IMR-90 (cell line): Measurements from ENCODE around the gene PRPF8. TPM values are rescaled to one million over a fixed set of nuclear protein-coding genes. Genes with fewer than 3 reads are reported as not detected.

Experiments
- ATAC-seq: fragments of 200-7000 bp; cut with Tn5 transposase; 2 replicates; pipeline ENCODE4 v1.9.1; 2020; ENCODE audit warnings: low read depth, mild to moderate bottlenecking, moderate library complexity
- BruUV-seq: library from RNA; stranded (reverse); fragments of 400-500 nt; replicated peaks from 2 replicates; lab custom pipeline; 2021; lab: Mats Ljungman, UMichigan
- CTCF ChIA-PET: fragments of 300-600 bp; formaldehyde crosslinking; extraction: SDS; loops from one replicate; lab custom pipeline; 2021; ENCODE audit warnings: antibody characterized with exemption; lab: Yijun Ruan, JAX
- POLR2A ChIA-PET: fragments of 300-600 bp; sonication (Branson Sonifier 250); formaldehyde crosslinking; loops from one replicate; lab custom pipeline; 2022; ENCODE audit warnings: antibody characterized with exemption; ENCODE audit not compliant: unreplicated experiment; lab: Charles Lee
- DNase-seq: peaks from one replicate; pipeline ENCODE4 v3.0.0; 2013
- H2AFZ ChIP-seq: replicated peaks from 2 replicates; pipeline ENCODE3; 2013; ENCODE audit warnings: low read length, mild to moderate bottlenecking; ENCODE audit not compliant: poor library complexity
- H2AK5ac ChIP-seq: 2 replicates; pipeline ENCODE4 v1.6.1; 2013; ENCODE audit warnings: low read depth, low read length, inconsistent platforms
- H2AK9ac ChIP-seq: replicated peaks from 2 replicates; pipeline ENCODE3; 2013; ENCODE audit warnings: mild to moderate bottlenecking, low read depth, low read length, moderate library complexity; ENCODE audit not compliant: poor library complexity
- H2BK120ac ChIP-seq: 2 replicates; pipeline ENCODE4 v1.6.1; 2013; ENCODE audit warnings: low read depth, low read length, inconsistent platforms
- H2BK15ac ChIP-seq: 3 replicates; pipeline ENCODE4 v1.6.1; 2013; ENCODE audit warnings: low read depth, low read length, inconsistent platforms
- H2BK20ac ChIP-seq: 2 replicates; pipeline ENCODE4 v1.6.1; 2013; ENCODE audit warnings: low read depth, mild to moderate bottlenecking, inconsistent platforms, low read length, moderate library complexity
- H2BK5ac ChIP-seq: 2 replicates; pipeline ENCODE4 v1.6.1; 2013; ENCODE audit warnings: mild to moderate bottlenecking, low read depth, low read length, inconsistent platforms; ENCODE audit not compliant: poor library complexity, severe bottlenecking
- H3K14ac ChIP-seq: replicated peaks from 2 replicates; pipeline ENCODE4 v1.6.1; 2013; ENCODE audit warnings: low read depth, low read length, inconsistent platforms
- H3K18ac ChIP-seq: 2 replicates; pipeline ENCODE4 v1.6.1; 2013; ENCODE audit warnings: low read depth, low read length, control low read depth
- H3K23ac ChIP-seq: 2 replicates; pipeline ENCODE4 v1.6.1; 2013; ENCODE audit warnings: low read depth, low read length, inconsistent platforms
- H3K27ac ChIP-seq: 2 replicates; pipeline ENCODE4 v1.5.1; 2013; ENCODE audit warnings: mild to moderate bottlenecking, control low read depth, low read length; ENCODE audit not compliant: insufficient read depth
- H3K27me3 ChIP-seq: 2 replicates; pipeline ENCODE4 v1.6.1; 2013; ENCODE audit warnings: low read length; ENCODE audit not compliant: control insufficient read depth, insufficient read depth
- H3K36me3 ChIP-seq: 2 replicates; pipeline ENCODE4 v1.6.1; 2013; ENCODE audit warnings: low read length, mixed read lengths; ENCODE audit not compliant: control insufficient read depth, insufficient read depth
- H3K4ac ChIP-seq: 2 replicates; pipeline ENCODE4 v1.6.1; 2013; ENCODE audit warnings: low read depth, low read length, inconsistent platforms
- H3K4me1 ChIP-seq: 2 replicates; pipeline ENCODE4 v1.6.1; 2013; ENCODE audit warnings: low read length, mixed read lengths; ENCODE audit not compliant: control insufficient read depth, insufficient read depth
- H3K4me2 ChIP-seq: 2 replicates; pipeline ENCODE4 v1.6.1; 2013; ENCODE audit warnings: low read depth, mild to moderate bottlenecking, control low read depth, low read length, moderate library complexity
- H3K4me3 ChIP-seq: 2 replicates; pipeline ENCODE4 v1.5.1; 2013; ENCODE audit warnings: low read depth, mild to moderate bottlenecking, control low read depth, low read length, moderate library complexity; ENCODE audit not compliant: insufficient read depth
- H3K56ac ChIP-seq: 2 replicates; pipeline ENCODE4 v1.6.1; 2013; ENCODE audit warnings: low read length, inconsistent platforms; ENCODE audit not compliant: insufficient read depth; ENCODE audit errors: extremely low read depth
- H3K79me1 ChIP-seq, 2 experiments: 2 replicates each; pipeline ENCODE4 v1.6.1; 2013; ENCODE audit warnings: low read length in 2 of 2, inconsistent platforms in 1 of 2, low read depth in 1 of 2
- H3K9ac ChIP-seq: 2 replicates; pipeline ENCODE4 v1.6.1; 2013; ENCODE audit warnings: low read depth, low read length, control low read depth
- H3K9me1 ChIP-seq: 2 replicates; pipeline ENCODE4 v1.6.1; 2013; ENCODE audit warnings: low read length, inconsistent platforms; ENCODE audit not compliant: insufficient read depth
- H3K9me3 ChIP-seq: 2 replicates; pipeline ENCODE4 v1.6.1; 2013; ENCODE audit warnings: low read length; ENCODE audit not compliant: control insufficient read depth, insufficient read depth
- H4K20me1 ChIP-seq: 2 replicates; pipeline ENCODE4 v1.6.1; 2013; ENCODE audit warnings: low read length, inconsistent platforms; ENCODE audit not compliant: insufficient read depth
- H4K5ac ChIP-seq: 2 replicates; pipeline ENCODE4 v1.6.1; 2013; ENCODE audit warnings: mild to moderate bottlenecking, low read depth, low read length, control low read depth
- H4K8ac ChIP-seq, 2 experiments: 2 replicates each; pipeline ENCODE4 v1.6.1; 2013; ENCODE audit warnings: low read depth in 2 of 2, low read length in 2 of 2, control low read depth in 1 of 2, inconsistent platforms in 1 of 2
- H4K91ac ChIP-seq: 2 replicates; pipeline ENCODE4 v1.6.1; 2013; ENCODE audit warnings: low read depth, low read length, inconsistent platforms; ENCODE audit not compliant: insufficient read depth
- BHLHE40 ChIP-seq: fragments of 150-350 bp; IDR thresholded peaks from 2 replicates; pipeline ENCODE4 v1.6.1; 2016; ENCODE audit warnings: mild to moderate bottlenecking, low read depth, low read length
- FOS ChIP-seq: fragments of 150-350 bp; IDR thresholded peaks from 2 replicates; pipeline ENCODE4 v1.6.1; 2016; ENCODE audit warnings: low read depth, low read length
- MAZ ChIP-seq: IDR thresholded peaks from 2 replicates; pipeline ENCODE4 v1.6.1; 2012; ENCODE audit warnings: low read depth, mild to moderate bottlenecking, low read length, improper control_type of control experiment, moderate library complexity, borderline replicate concordance
- MXI1 ChIP-seq: IDR thresholded peaks from 2 replicates; pipeline ENCODE4 v1.6.1; 2012; ENCODE audit warnings: low read depth, mild to moderate bottlenecking, low read length, moderate library complexity, borderline replicate concordance
- NFE2L2 ChIP-seq: fragments of 150-350 bp; IDR thresholded peaks from 2 replicates; pipeline ENCODE4 v1.6.1; 2016; ENCODE audit warnings: low read depth, mild to moderate bottlenecking, low read length
- RAD21 ChIP-seq: IDR thresholded peaks from 2 replicates; pipeline ENCODE4 v1.6.1; 2012; ENCODE audit warnings: low read length, improper control_type of control experiment
- SMC3 ChIP-seq: fragments of 150-350 bp; IDR thresholded peaks from 2 replicates; pipeline ENCODE4 v1.6.1; 2016; ENCODE audit warnings: low read depth, mild to moderate bottlenecking, antibody characterized with exemption, low read length, moderate library complexity
- USF2 ChIP-seq: fragments of 150-350 bp; IDR thresholded peaks from 2 replicates; pipeline ENCODE4 v1.6.1; 2017; ENCODE audit warnings: mild to moderate bottlenecking, antibody characterized with exemption, low read length, low read depth
- WGBS, 2 experiments: methylation state at CpG; one replicate each; pipeline versions ENCODE4 v1.1.5 to v1.1.7; 2013; ENCODE audit warnings: missing lambda C conversion rate in 2 of 2; ENCODE audit not compliant: insufficient read length in 1 of 2; ENCODE audit errors: extremely low coverage in 2 of 2; 5-methylcytosine and 5-hydroxymethylcytosine counted together
- dilution Hi-C: fragments of 300-500 bp; cut with HindIII; formaldehyde crosslinking; loops from one replicate; pipeline ENCODE4 v1.14.3; 2018; ENCODE audit warnings: low sequenced_read_pairs; ENCODE audit not compliant: unreplicated experiment
- in situ Hi-C: fragments of 300-500 bp; cut with MboI; formaldehyde crosslinking; loops from 3 replicates; pipeline ENCODE4 v1.14.3; 2019; ENCODE audit warnings: low sequenced_read_pairs, inconsistent platforms, mixed read lengths
- intact Hi-C: fragments of 100-400 bp; cut with micrococcal nuclease; formaldehyde crosslinking; loops from 2 replicates; pipeline ENCODE4 v1.10.0; 2022
- polyA plus RNA-seq, 3 experiments: library from polyadenylated mRNA; depleted of rRNA; stranded (reverse); fragments of >200 nt; gene quantifications; 2 replicates each; pipeline ENCODE4 v1.2.3, GENCODE V29; 2012; ENCODE audit warnings: low replicate concordance in 1 of 3
- total RNA-seq: library from RNA; depleted of rRNA; stranded (reverse); fragments of >200 nt; gene quantifications from 2 replicates; pipeline ENCODE4 v1.2.3, GENCODE V29; 2012

Gene PRPF8
- total and polyA plus RNA-seq, 2 of the 4 experiments (the other 2 are of a cell fraction) = 141 to 160 TPM

- POLR2A ChIA-PET = no interaction called here
- CTCF ChIA-PET = interaction anchor here (1.0 kb wide), 1 partner anchor 55 kb away, joined by 4 read pairs; no protein-coding TSS in a partner anchor
Observed at GRCh38 chr17:1724351-1724868, 39.7 kb upstream of the PRPF8 start, which contains the start of gene WDR81. TSS of gene WDR81 (plus strand) at chr17:1724704. CDS start at chr17:1724960, 256 bp downstream.

More at GRCh38 chr17:1724351-1724868, 39.7 kb upstream of the PRPF8 start, which contains the start of gene WDR81:
- H2AK9ac ChIP-seq = peak within 1 kb of the TSS; percentile 98
- H3K14ac ChIP-seq = peak within 1 kb of the TSS; percentile 78
- H3K79me1 ChIP-seq = peaks cover 10 to 19% of the 10 kb centered on the region in 2 experiments
- peak within 1 kb of the TSS; percentile 51 for H4K91ac ChIP-seq
- H3K9ac ChIP-seq = peak within 1 kb of the TSS; percentile 89
- BruUV-seq = no TSS peak
- peak within 1 kb of the TSS; percentile 89 to 94 for H4K8ac ChIP-seq
- H2BK20ac ChIP-seq = peak within 1 kb of the TSS; percentile 30; the same call in 1 of the 2 replicates
- H2BK5ac ChIP-seq = peak within 1 kb of the TSS; percentile 90
- peak within 1 kb of the TSS; percentile 74 for H3K23ac ChIP-seq
- H3K9me3 ChIP-seq = no peaks in the 10 kb centered on the region
- peak within 1 kb of the TSS; percentile 94 for H3K27ac ChIP-seq
- TF ChIP-seq NFE2L2 (no peak), FOS (peak; percentile 76), RAD21 (no peak), USF2 (peak; percentile 99), SMC3 (no peak), BHLHE40 (peak; percentile 77), MAZ (peak; percentile 30; the same call in 1 of the 2 replicates), MXI1 (peak; percentile 81; the same call in 1 of the 2 replicates)
- peaks cover 11% of the 10 kb centered on the region for H3K9me1 ChIP-seq
- intact Hi-C loops = no loop called here
- H4K5ac ChIP-seq = peak within 1 kb of the TSS; percentile 88
- peak; percentile 78 for ATAC-seq
- peak within 1 kb of the TSS; percentile 73; the same call in 1 of the 2 replicates for H2BK120ac ChIP-seq
- WGBS, 2 experiments = 1% methylated on average over 28 of the region's 57 CpGs; no CpG with 5 or more reads in 1 of the 2 experiments
- H4K20me1 ChIP-seq = no peaks in the 10 kb centered on the region
- in situ Hi-C loops = loop anchor here (5.0 to 25.0 kb wide), 2 partner anchors 63 to 313 kb away; partner anchors contain the start of genes DPH1, OVCA2 and RTN4RL1
- H3K4me1 ChIP-seq = peaks cover 11% of the 10 kb centered on the region
- H2AFZ ChIP-seq = peak within 1 kb of the TSS; percentile 98
- H2BK15ac ChIP-seq = peak within 1 kb of the TSS; percentile 75; the same call in 1 of the 3 replicates
- H3K4me3 ChIP-seq = peak within 1 kb of the TSS; percentile 70
- H3K27me3 ChIP-seq = no peaks in the 10 kb centered on the region
- H3K18ac ChIP-seq = peak within 1 kb of the TSS; percentile 79; the same call in 1 of the 2 replicates
- H3K4me2 ChIP-seq = peak within 1 kb of the TSS; percentile 91
- H3K56ac ChIP-seq = no peak within 1 kb of the TSS
- dilution Hi-C loops = no loop called here
- peaks cover 22% of the 10 kb centered on the region; the same call in 1 of the 2 replicates for H3K36me3 ChIP-seq
- H2AK5ac ChIP-seq = peak within 1 kb of the TSS; percentile 91
- peak within 1 kb of the TSS; percentile 87 for H3K4ac ChIP-seq
- DNase-seq = peak; percentile 79
